B cell (primary cell): ENCODE measurements around the gene PDCD4. TPM values are rescaled to one million over a fixed set of nuclear protein-coding genes. Genes with fewer than 3 reads are reported as not detected.

ENCODE experiments used
- ATAC-seq: fragments of 200-7000 bp; cut with Tn5 transposase; one replicate; pipeline ENCODE4 v1.10.0; 2021; ENCODE audit warnings: low read depth, mild to moderate bottlenecking, moderate number of reproducible peaks, moderate library complexity
- CTCF ChIA-PET: fragments of 350-600 bp; sonication (Branson Sonifier 250); formaldehyde crosslinking; loops from one replicate; lab custom pipeline; 2021; ENCODE audit warnings: antibody characterized with exemption, inconsistent platforms; lab: Charles Lee
- POLR2A ChIA-PET: fragments of 350-600 bp; sonication (Branson Sonifier 250); formaldehyde crosslinking; loops from one replicate; lab custom pipeline; 2021; ENCODE audit warnings: antibody characterized with exemption; lab: Charles Lee
- DNase-seq: peaks from one replicate; pipeline ENCODE4 v3.0.0; 2013
- H2AFZ ChIP-seq: 2 replicates; pipeline ENCODE4 v1.6.1; 2012; ENCODE audit warnings: mild to moderate bottlenecking, low read depth, low read length; ENCODE audit not compliant: insufficient read depth, poor library complexity, severe bottlenecking
- H3K27ac ChIP-seq, 2 donors: 1 replicate in 1 of 2; 2 replicates in 1 of 2; pipeline ENCODE4 v1.5.1; 2012 to 2013; ENCODE audit warnings: low read length in 2 of 2, mild to moderate bottlenecking in 2 of 2, moderate library complexity in 1 of 2
- H3K27me3 ChIP-seq, 4 experiments: fragments of 200-600 bp in 1 of 4; sonication (generic) in 1 of 4; replicated peaks in 1 of 4; 1 replicate in 2 of 4; 2 replicates in 2 of 4; pipeline versions ENCODE4 v1.6.1 to v1.7.0; 2013 to 2016; ENCODE audit warnings: low read length in 3 of 4, mild to moderate bottlenecking in 2 of 4, mixed read lengths in 1 of 4, moderate library complexity in 1 of 4; ENCODE audit not compliant: insufficient read depth in 4 of 4, control insufficient read depth in 3 of 4; ENCODE audit errors: control extremely low read depth in 1 of 4
- H3K36me3 ChIP-seq, 2 experiments: replicated peaks in 1 of 2; 1 replicate in 1 of 2; 2 replicates in 1 of 2; pipeline versions ENCODE4 v1.6.1 to v1.7.1; 2013; ENCODE audit warnings: low read length in 1 of 2; ENCODE audit not compliant: insufficient read depth in 2 of 2, control insufficient read depth in 1 of 2; ENCODE audit errors: control extremely low read depth in 1 of 2, extremely low read depth in 1 of 2
- H3K4me1 ChIP-seq, 2 donors: fragments of 200-600 bp in 1 of 2; sonication (generic) in 1 of 2; 1 replicate in 1 of 2; 2 replicates in 1 of 2; pipeline versions ENCODE4 v1.5.1 to v1.6.1; 2013 to 2017; ENCODE audit warnings: low read length in 2 of 2; ENCODE audit not compliant: control insufficient read depth in 2 of 2, insufficient read depth in 2 of 2
- H3K4me2 ChIP-seq: replicated peaks from 2 replicates; pipeline ENCODE3; 2012; ENCODE audit warnings: mild to moderate bottlenecking, low read depth, low read length; ENCODE audit not compliant: poor library complexity, severe bottlenecking
- H3K4me3 ChIP-seq, 5 experiments: fragments of 200-600 bp in 1 of 5; sonication (generic) in 1 of 5; 1 replicate in 3 of 5; 2 replicates in 2 of 5; pipeline versions ENCODE4 v1.5.1 to v1.7.0; 2011 to 2016; ENCODE audit warnings: low read length in 4 of 5, mild to moderate bottlenecking in 4 of 5, low read depth in 2 of 5, control low read depth in 1 of 5, moderate library complexity in 1 of 5; ENCODE audit not compliant: insufficient read depth in 1 of 5; ENCODE audit errors: control extremely low read depth in 1 of 5, extremely low read depth in 1 of 5
- H3K79me2 ChIP-seq: fragments of 200-600 bp; sonication (generic); one replicate; pipeline ENCODE4 v1.6.0; 2016; ENCODE audit warnings: low read length; ENCODE audit not compliant: control insufficient read depth, insufficient read depth
- H3K9ac ChIP-seq: fragments of 200-600 bp; sonication (generic); 2 replicates; pipeline ENCODE4 v1.6.1; 2017; ENCODE audit warnings: mild to moderate bottlenecking, low read length, moderate library complexity
- H3K9me3 ChIP-seq, 3 donors: one replicate each; pipeline versions ENCODE4 v1.6.1 to v1.7.1; 2013; ENCODE audit warnings: low read length in 2 of 3; ENCODE audit not compliant: control insufficient read depth in 2 of 3, insufficient read depth in 1 of 3; ENCODE audit errors: control extremely low read depth in 1 of 3
- H4K20me1 ChIP-seq: 2 replicates; pipeline ENCODE4 v1.6.0; 2012; ENCODE audit warnings: mild to moderate bottlenecking, low read length; ENCODE audit not compliant: insufficient read depth, control insufficient read depth, poor library complexity, severe bottlenecking
- H3K27ac Mint-ChIP-seq: one replicate; pipeline ENCODE4 v1.8.0; 2021; ENCODE audit warnings: mixed read lengths
- H3K27me3 Mint-ChIP-seq: one replicate; pipeline ENCODE4 v1.8.0; 2021; ENCODE audit warnings: mixed read lengths
- H3K4me1 Mint-ChIP-seq: one replicate; pipeline ENCODE4 v1.8.0; 2021; ENCODE audit warnings: mixed read lengths
- H3K4me3 Mint-ChIP-seq: one replicate; pipeline ENCODE4 v1.8.0; 2021; ENCODE audit warnings: mixed read lengths
- H3K9me3 Mint-ChIP-seq: one replicate; pipeline ENCODE4 v1.8.0; 2022; ENCODE audit warnings: mixed read lengths; ENCODE audit not compliant: insufficient read depth
- EZH2 ChIP-seq: IDR thresholded peaks from 2 replicates; pipeline ENCODE4 v1.6.1; 2012; ENCODE audit warnings: borderline replicate concordance, low read depth, mild to moderate bottlenecking, moderate library complexity, low read length; ENCODE audit not compliant: insufficient read depth, poor library complexity, severe bottlenecking
- WGBS: methylation state at CpG from one replicate; pipeline ENCODE4 v1.1.5; 2013; ENCODE audit warnings: missing lambda C conversion rate; ENCODE audit not compliant: insufficient coverage; 5-methylcytosine and 5-hydroxymethylcytosine counted together
- intact Hi-C: fragments of 100-400 bp; cut with micrococcal nuclease; formaldehyde crosslinking; loops from one replicate; pipeline ENCODE4 v1.10.0; 2022
- polyA plus RNA-seq: library from polyadenylated mRNA; depleted of rRNA; stranded (reverse); fragments of >200 nt; gene quantifications from 2 replicates; pipeline ENCODE4 v1.2.3, GENCODE V29; 2012
- total RNA-seq, 2 donors: library from RNA; stranded (reverse); fragments of 120-200 nt in 1 of 2; gene quantifications; 1 replicate in 1 of 2; 2 replicates in 1 of 2; pipeline versions ENCODE4 v1.2.3 to v1.2.4, GENCODE V29; 2013 to 2022
- TF ChIP-seq, protein P1 (sequence below): fragments of 200-600 bp; IDR thresholded peaks from one replicate; pipeline ENCODE4 v1.8.0; 2022; ENCODE audit warnings: antibody characterized with exemption, mild to moderate bottlenecking

The PDCD4 gene
- total and polyA plus RNA-seq, 2 donors (not counting 1 experiment from before 2014, with no cell fraction given): 33.9 to 169 TPM

- Histone ChIP-seq H3K4me3 (no peak overlapping the region), H3K79me2 (no peaks in the 10 kb centered on the region), H3K9me3 (no peaks in the 10 kb centered on the region), H3K27me3 (no peaks in the 10 kb centered on the region), H2AFZ (no peak overlapping the region), H3K4me1 (peaks cover 23 to 26% of the 10 kb centered on the region in 2 donors), H3K4me2 (no peak overlapping the region), H4K20me1 (no peaks in the 10 kb centered on the region), H3K36me3 (no peaks in the 10 kb centered on the region), H3K27ac (no peak overlapping the region), H3K9ac (no peak overlapping the region)
- DNase-seq: no peak
- Mint-ChIP-seq H3K4me1 (peaks cover 37% of the 10 kb centered on the region), H3K27ac (no peak overlapping the region), H3K9me3 (no peaks in the 10 kb centered on the region), H3K4me3 (no peak overlapping the region), H3K27me3 (no peaks in the 10 kb centered on the region)
- intact Hi-C loops: no loop called here
- POLR2A ChIA-PET: interaction anchor here (0.6 kb wide), 1 partner anchor 16 kb away, joined by 3 read pairs; no protein-coding TSS in a partner anchor
- WGBS: no CpG with 5 or more reads among the region's 1 CpG
- no peak for TF ChIP-seq EZH2
- TF ChIP-seq, protein P1, sequence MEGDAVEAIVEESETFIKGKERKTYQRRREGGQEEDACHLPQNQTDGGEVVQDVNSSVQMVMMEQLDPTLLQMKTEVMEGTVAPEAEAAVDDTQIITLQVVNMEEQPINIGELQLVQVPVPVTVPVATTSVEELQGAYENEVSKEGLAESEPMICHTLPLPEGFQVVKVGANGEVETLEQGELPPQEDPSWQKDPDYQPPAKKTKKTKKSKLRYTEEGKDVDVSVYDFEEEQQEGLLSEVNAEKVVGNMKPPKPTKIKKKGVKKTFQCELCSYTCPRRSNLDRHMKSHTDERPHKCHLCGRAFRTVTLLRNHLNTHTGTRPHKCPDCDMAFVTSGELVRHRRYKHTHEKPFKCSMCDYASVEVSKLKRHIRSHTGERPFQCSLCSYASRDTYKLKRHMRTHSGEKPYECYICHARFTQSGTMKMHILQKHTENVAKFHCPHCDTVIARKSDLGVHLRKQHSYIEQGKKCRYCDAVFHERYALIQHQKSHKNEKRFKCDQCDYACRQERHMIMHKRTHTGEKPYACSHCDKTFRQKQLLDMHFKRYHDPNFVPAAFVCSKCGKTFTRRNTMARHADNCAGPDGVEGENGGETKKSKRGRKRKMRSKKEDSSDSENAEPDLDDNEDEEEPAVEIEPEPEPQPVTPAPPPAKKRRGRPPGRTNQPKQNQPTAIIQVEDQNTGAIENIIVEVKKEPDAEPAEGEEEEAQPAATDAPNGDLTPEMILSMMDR: no peak
- no peak for ATAC-seq
- CTCF ChIA-PET: interaction anchor here (0.9 to 1.3 kb wide), 4 partner anchors 12 to 40 kb away, joined by 3 to 6 read pairs (median 4); no protein-coding TSS in a partner anchor
These were observed 46.2 kb upstream of the PDCD4 start for GRCh38 chr10:110825508-110825907.

DNA sequence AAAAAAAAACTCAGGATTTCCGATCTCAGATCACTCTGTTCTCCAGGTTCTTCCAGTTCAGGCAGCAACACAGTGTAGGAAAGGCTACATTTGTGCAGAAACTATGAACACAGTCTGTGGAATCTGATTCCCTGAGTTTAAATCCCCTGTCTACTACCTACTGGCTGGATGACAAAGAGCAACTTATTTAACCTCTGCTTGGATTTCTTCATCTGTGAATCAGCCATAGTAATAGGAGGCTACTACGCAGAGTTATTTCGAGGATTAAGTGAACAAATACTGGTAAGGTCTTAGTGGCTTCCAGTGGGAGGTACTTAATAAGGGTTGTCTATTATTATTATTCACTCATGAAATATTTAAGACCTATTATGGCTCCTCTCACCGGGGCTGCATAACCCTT is 44.3 kb upstream of the PDCD4 start:
- H3K27ac ChIP-seq: no peak overlapping the region
- peaks cover 27 to 34% of the 10 kb centered on the region in 2 donors for H3K4me1 ChIP-seq
- intact Hi-C loops: no loop called here
- H3K4me3 Mint-ChIP-seq: no peak overlapping the region
- no peaks in the 10 kb centered on the region for H4K20me1 ChIP-seq
- no peaks in the 10 kb centered on the region for H3K79me2 ChIP-seq
- no peak overlapping the region for H3K9ac ChIP-seq
- TF ChIP-seq, protein P1: no peak
- TF ChIP-seq EZH2: no peak
- H3K27ac Mint-ChIP-seq: no peak overlapping the region
- H3K36me3 ChIP-seq: no peaks in the 10 kb centered on the region
- DNase-seq (no peak), ATAC-seq (no peak)
- H3K4me3 ChIP-seq: no peak overlapping the region
- H3K27me3 Mint-ChIP-seq: no peaks in the 10 kb centered on the region
- H3K4me2 ChIP-seq: no peak overlapping the region
- peaks cover 39% of the 10 kb centered on the region for H3K4me1 Mint-ChIP-seq
- POLR2A ChIA-PET: no interaction called here
- no peaks in the 10 kb centered on the region for H3K9me3 ChIP-seq
- CTCF ChIA-PET: interaction anchor here (1.2 to 2.1 kb wide), 2 partner anchors 20 to 24 kb away, joined by 3 to 7 read pairs; no protein-coding TSS in a partner anchor
- no peak overlapping the region for H2AFZ ChIP-seq
- H3K27me3 ChIP-seq: no peaks in the 10 kb centered on the region
- no peaks in the 10 kb centered on the region for H3K9me3 Mint-ChIP-seq
- WGBS: no CpG with 5 or more reads among the region's 4 CpGs
